Ishikawa (cell line): ENCODE data around the gene SREBF2.

ENCODE experiments used
- CEBPB ChIP-seq: IDR thresholded peaks from 2 replicates; pipeline ENCODE4 v1.6.1; 2012
- CREB1 ChIP-seq: IDR thresholded peaks from 2 replicates; pipeline ENCODE4 v1.6.1; 2012; ENCODE audit warnings: low read depth
- EGR1 ChIP-seq: IDR thresholded peaks from 2 replicates; pipeline ENCODE4 v1.6.1; 2012
- EP300 ChIP-seq: IDR thresholded peaks from 2 replicates; pipeline ENCODE4 v1.6.1; 2012; ENCODE audit warnings: borderline replicate concordance
- FOXM1 ChIP-seq: IDR thresholded peaks from 2 replicates; pipeline ENCODE4 v1.6.1; 2012; ENCODE audit warnings: low read depth, borderline replicate concordance
- NFIC ChIP-seq: IDR thresholded peaks from 2 replicates; pipeline ENCODE4 v1.6.1; 2012
- RAD21 ChIP-seq: IDR thresholded peaks from 2 replicates; pipeline ENCODE4 v1.6.1; 2012; ENCODE audit warnings: low read depth
- REST ChIP-seq: IDR thresholded peaks from 2 replicates; pipeline ENCODE4 v1.6.1; 2012; ENCODE audit warnings: low read depth, mild to moderate bottlenecking
- TAF1 ChIP-seq: IDR thresholded peaks from 2 replicates; pipeline ENCODE4 v1.6.1; 2012; ENCODE audit warnings: low read depth, mild to moderate bottlenecking
- TCF12 ChIP-seq: IDR thresholded peaks from 2 replicates; pipeline ENCODE4 v1.6.1; 2012; ENCODE audit warnings: low read depth
- TEAD4 ChIP-seq: IDR thresholded peaks from 2 replicates; pipeline ENCODE4 v1.6.1; 2012
- USF1 ChIP-seq: IDR thresholded peaks from 2 replicates; pipeline ENCODE4 v1.6.1; 2012
- YY1 ChIP-seq: IDR thresholded peaks from 2 replicates; pipeline ENCODE4 v1.6.1; 2012; ENCODE audit warnings: low read depth
- ZBTB7A ChIP-seq: IDR thresholded peaks from 2 replicates; pipeline ENCODE4 v1.6.1; 2012; ENCODE audit warnings: low read depth
- TF ChIP-seq, protein P1 (sequence below): IDR thresholded peaks from 2 replicates; pipeline ENCODE4 v1.6.1; 2012

Gene SREBF2

GRCh38 chr22:41940832-41941765 lies 108.2 kb downstream of the SREBF2 start:
- TF ChIP-seq RAD21 (peak; percentile 89), FOXM1 (no peak)

- TF ChIP-seq YY1, result no peak
- TF ChIP-seq, protein P1, sequence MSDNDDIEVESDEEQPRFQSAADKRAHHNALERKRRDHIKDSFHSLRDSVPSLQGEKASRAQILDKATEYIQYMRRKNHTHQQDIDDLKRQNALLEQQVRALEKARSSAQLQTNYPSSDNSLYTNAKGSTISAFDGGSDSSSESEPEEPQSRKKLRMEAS, result no peak
- no peak for TF ChIP-seq USF1
- TF ChIP-seq NFIC, result no peak
- TF ChIP-seq FOXM1, result no peak
- no peak for TF ChIP-seq EP300
Observed at GRCh38 chr22:41943661-41944209, 110.8 kb downstream of the SREBF2 start.

DNA sequence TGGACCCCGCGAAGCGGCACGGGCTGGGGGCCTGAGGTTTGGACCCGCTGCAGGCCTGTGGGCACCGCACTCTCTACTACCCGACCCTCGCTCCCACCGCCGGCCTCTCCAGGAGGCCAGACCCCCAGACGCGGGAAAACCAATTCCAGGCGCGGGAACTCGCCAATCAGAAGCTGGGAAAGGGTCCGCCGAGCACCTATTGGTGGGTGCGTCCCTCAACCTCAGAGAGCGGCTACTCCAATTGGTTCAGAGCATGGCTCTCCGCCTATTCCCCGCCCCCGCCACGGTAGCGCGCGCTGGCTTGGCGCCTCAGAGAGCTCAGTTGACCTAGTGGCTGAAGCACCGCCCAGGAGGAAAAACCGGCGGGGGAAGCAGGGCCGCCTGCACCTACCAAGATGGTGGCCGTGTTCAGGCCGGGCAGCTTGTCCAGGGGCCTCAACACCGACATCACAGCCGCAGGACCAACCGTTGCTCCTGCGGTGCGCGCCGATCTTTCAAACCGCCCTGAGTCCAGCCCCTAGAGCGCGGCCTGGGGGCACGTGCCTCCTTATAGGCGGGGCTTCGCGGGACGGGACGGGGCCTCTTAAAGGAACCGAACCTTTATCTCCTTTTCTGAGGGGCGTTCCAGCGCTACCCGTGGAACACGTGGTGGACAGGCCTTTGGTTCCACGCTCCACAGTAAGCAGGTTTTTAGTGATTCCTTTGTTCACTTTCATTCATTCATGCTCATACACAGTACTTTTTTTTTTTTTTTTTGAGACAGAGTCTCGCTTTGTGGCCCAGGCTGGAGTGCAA lies 113.9 kb downstream of the SREBF2 start, which contains the start of gene CENPM:
TSS of gene CENPM (minus strand) at position 524 of the 795 bp plus-strand sequence. CDS start at position 448, 76 bp downstream.
- TF ChIP-seq TAF1 (peak; percentile 35; the same call in 1 of the 2 replicates), ZBTB7A (peak; percentile 97), NFIC (peak; percentile 67), USF1 (peak; percentile 96), TCF12 (peak; percentile 46; the same call in 1 of the 2 replicates), EP300 (peak; percentile 46), REST (no peak), TEAD4 (no peak), RAD21 (no peak), CREB1 (no peak), EGR1 (peak; percentile 56; the same call in 1 of the 2 replicates), FOXM1 (peak; percentile 47; the same call in 1 of the 2 replicates), YY1 (peak; percentile 75), CEBPB (no peak)
- TF ChIP-seq, protein P1, result peak; percentile 83

DNA sequence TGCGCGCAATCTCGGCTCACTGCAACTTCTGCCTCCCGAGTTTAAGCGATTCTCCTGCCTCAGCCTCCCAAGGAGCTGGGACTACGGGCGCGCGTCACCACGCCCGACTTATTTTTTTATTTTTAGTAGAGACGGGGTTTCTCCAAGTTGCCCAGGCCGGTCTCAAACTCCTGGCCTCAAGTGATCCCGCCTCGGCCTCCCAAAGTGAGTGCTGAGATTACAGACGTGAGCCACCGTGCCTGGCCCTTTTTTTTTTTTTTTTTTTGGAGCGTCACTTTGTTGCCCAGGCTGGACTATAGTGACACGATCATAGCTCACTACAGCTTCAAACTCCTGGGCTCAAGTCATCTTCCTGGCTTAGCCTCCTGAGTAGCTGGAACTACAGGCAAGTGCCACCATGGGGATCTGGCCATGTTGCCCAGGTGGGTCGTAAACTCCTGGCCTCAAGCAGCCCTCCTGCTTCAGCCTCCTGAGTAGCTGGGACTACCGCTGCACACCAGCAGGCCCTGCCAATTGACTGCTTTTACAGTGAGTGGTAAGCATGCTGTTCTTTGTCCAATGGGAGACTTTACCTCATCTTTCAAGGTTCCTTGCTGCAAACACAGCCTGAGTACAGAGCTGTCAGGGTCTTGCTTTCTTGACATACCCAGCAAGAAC lies 114.6 kb downstream of the SREBF2 start:
- TF ChIP-seq TEAD4 (no peak), EP300 (no peak), TCF12 (no peak), USF1 (no peak), CREB1 (no peak), RAD21 (no peak), EGR1 (no peak), REST (no peak), ZBTB7A (no peak), NFIC (no peak), YY1 (no peak), TAF1 (no peak), FOXM1 (no peak), CEBPB (no peak)
- TF ChIP-seq, protein P1, result no peak
